Lower leg skin (tissue), 3 donors: ENCODE measurements around the gene IMPDH1.

ENCODE experiments used
- POLR2A ChIP-seq, 2 donors: fragments of 450-650 bp; IDR thresholded peaks; one replicate each; pipeline ENCODE4 v1.6.1; 2016 to 2017; ENCODE audit warnings: antibody characterized with exemption in 2 of 2, mild to moderate bottlenecking in 1 of 2, moderate library complexity in 1 of 2
- TF ChIP-seq, protein P1 (sequence below), 3 donors: fragments of 450-650 bp; IDR thresholded peaks; one replicate each; pipeline ENCODE4 v1.5.1; 2016; ENCODE audit warnings: antibody characterized with exemption in 3 of 3, mild to moderate bottlenecking in 3 of 3, moderate library complexity in 2 of 3

GRCh38 chr7:128459394-128459878 is 49.7 kb upstream of the IMPDH1 start:
- TF ChIP-seq, protein P1, sequence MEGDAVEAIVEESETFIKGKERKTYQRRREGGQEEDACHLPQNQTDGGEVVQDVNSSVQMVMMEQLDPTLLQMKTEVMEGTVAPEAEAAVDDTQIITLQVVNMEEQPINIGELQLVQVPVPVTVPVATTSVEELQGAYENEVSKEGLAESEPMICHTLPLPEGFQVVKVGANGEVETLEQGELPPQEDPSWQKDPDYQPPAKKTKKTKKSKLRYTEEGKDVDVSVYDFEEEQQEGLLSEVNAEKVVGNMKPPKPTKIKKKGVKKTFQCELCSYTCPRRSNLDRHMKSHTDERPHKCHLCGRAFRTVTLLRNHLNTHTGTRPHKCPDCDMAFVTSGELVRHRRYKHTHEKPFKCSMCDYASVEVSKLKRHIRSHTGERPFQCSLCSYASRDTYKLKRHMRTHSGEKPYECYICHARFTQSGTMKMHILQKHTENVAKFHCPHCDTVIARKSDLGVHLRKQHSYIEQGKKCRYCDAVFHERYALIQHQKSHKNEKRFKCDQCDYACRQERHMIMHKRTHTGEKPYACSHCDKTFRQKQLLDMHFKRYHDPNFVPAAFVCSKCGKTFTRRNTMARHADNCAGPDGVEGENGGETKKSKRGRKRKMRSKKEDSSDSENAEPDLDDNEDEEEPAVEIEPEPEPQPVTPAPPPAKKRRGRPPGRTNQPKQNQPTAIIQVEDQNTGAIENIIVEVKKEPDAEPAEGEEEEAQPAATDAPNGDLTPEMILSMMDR (IDR thresholded peaks at IDR 0.05), result peak in 1 of 3 donors; percentile 80
- TF ChIP-seq POLR2A (IDR thresholded peaks at IDR 0.05), result no peak
